PC-3 (cell line): ENCODE data around the gene CD2AP. TPM values are rescaled to one million over a fixed set of nuclear protein-coding genes. Genes with fewer than 3 reads are reported as not detected.

Source experiments
- ATAC-seq: fragments of 200-7000 bp; cut with Tn5 transposase; 2 replicates; pipeline ENCODE4 v1.9.1; 2020; ENCODE audit warnings: mild to moderate bottlenecking, moderate library complexity
- BruUV-seq: library from RNA; stranded (reverse); fragments of 400-500 nt; replicated peaks from 2 replicates; lab custom pipeline; 2021; lab: Mats Ljungman, UMichigan
- CTCF ChIA-PET: fragments of 300-600 bp; sonication (Branson Sonifier 250); formaldehyde crosslinking; loops from one replicate; lab custom pipeline; 2022; ENCODE audit warnings: antibody characterized with exemption; lab: Charles Lee
- POLR2A ChIA-PET: fragments of 300-600 bp; sonication (Branson Sonifier 250); formaldehyde crosslinking; loops from one replicate; lab custom pipeline; 2022; ENCODE audit warnings: antibody characterized with exemption; ENCODE audit not compliant: unreplicated experiment; lab: Charles Lee
- DNase-seq: peaks from one replicate; pipeline ENCODE4 v3.0.0-alpha.2; 2015
- H2AFZ ChIP-seq: fragments of 300-600 bp; sonication (generic); 2 replicates; pipeline ENCODE4 v1.6.0; 2016; ENCODE audit warnings: antibody characterized with exemption, low read length
- H3F3A ChIP-seq: fragments of 300-600 bp; sonication (generic); one replicate; pipeline ENCODE4 v1.6.0; 2017; ENCODE audit warnings: antibody characterized with exemption, low read length, control low read depth, mild to moderate bottlenecking; ENCODE audit not compliant: unreplicated experiment
- H3K27ac ChIP-seq: fragments of 300-600 bp; sonication (generic); 2 replicates; pipeline ENCODE4 v1.5.1; 2016; ENCODE audit warnings: mild to moderate bottlenecking, low read length
- H3K27me3 ChIP-seq: fragments of 300-600 bp; sonication (generic); 2 replicates; pipeline ENCODE4 v1.6.1; 2016; ENCODE audit warnings: low read length, mixed read lengths
- H3K36me3 ChIP-seq: fragments of 300-600 bp; sonication (generic); 2 replicates; pipeline ENCODE4 v1.6.1; 2016; ENCODE audit warnings: low read depth, mixed run types, low read length, mixed read lengths
- H3K4me1 ChIP-seq: fragments of 300-600 bp; sonication (generic); 2 replicates; pipeline ENCODE4 v1.5.1; 2016; ENCODE audit warnings: low read length; ENCODE audit not compliant: insufficient read depth
- H3K4me2 ChIP-seq: fragments of 300-600 bp; sonication (generic); 2 replicates; pipeline ENCODE4 v1.6.0; 2016; ENCODE audit warnings: low read length
- H3K4me3 ChIP-seq: fragments of 300-600 bp; sonication (generic); 2 replicates; pipeline ENCODE4 v1.5.1; 2016; ENCODE audit warnings: mild to moderate bottlenecking, low read length, mixed read lengths
- H3K79me2 ChIP-seq: fragments of 300-600 bp; sonication (generic); 2 replicates; pipeline ENCODE4 v1.6.1; 2017; ENCODE audit warnings: low read length, mixed read lengths
- H3K9ac ChIP-seq: fragments of 300-600 bp; sonication (generic); 2 replicates; pipeline ENCODE4 v1.6.0; 2016; ENCODE audit warnings: mild to moderate bottlenecking, low read length
- H3K9me2 ChIP-seq: fragments of 300-600 bp; sonication (generic); replicated peaks from 2 replicates; pipeline ENCODE4 v1.6.1; 2016; ENCODE audit warnings: mixed run types, low read length, mixed read lengths
- H3K9me3 ChIP-seq: fragments of 300-600 bp; sonication (generic); 2 replicates; pipeline ENCODE4 v1.6.1; 2016; ENCODE audit warnings: low read length, mixed read lengths
- H4K20me1 ChIP-seq: fragments of 300-600 bp; sonication (generic); 2 replicates; pipeline ENCODE4 v1.6.1; 2016; ENCODE audit warnings: low read length, mixed read lengths
- CTCF ChIP-seq: fragments of 300-600 bp; sonication (generic); conservative IDR thresholded peaks from 2 replicates; pipeline ENCODE4 v1.5.1; 2017; ENCODE audit warnings: antibody characterized with exemption, low read depth, mild to moderate bottlenecking, low read length
- EZH2 ChIP-seq: fragments of 300-600 bp; sonication (generic); IDR thresholded peaks from one replicate; pipeline ENCODE4 v1.6.1; 2017; ENCODE audit warnings: antibody characterized with exemption, mild to moderate bottlenecking, low read length; ENCODE audit not compliant: unreplicated experiment
- EZH2phosphoT487 ChIP-seq: fragments of 300-600 bp; sonication (generic); IDR thresholded peaks from 2 replicates; pipeline ENCODE4 v1.6.1; 2018; ENCODE audit warnings: mild to moderate bottlenecking, antibody characterized with exemption, low read length, borderline replicate concordance
- intact Hi-C: fragments of 100-400 bp; cut with micrococcal nuclease; formaldehyde crosslinking; loops from 2 replicates; pipeline ENCODE4 v1.9.0; 2023
- total RNA-seq: library from RNA; depleted of rRNA; stranded (reverse); fragments of >200 nt; gene quantifications from 2 replicates; pipeline ENCODE4 v1.2.3, GENCODE V29; 2014

The CD2AP gene
- total RNA-seq, 1 experiment from 2014 or later: 16.2 TPM

- H3K27ac ChIP-seq: no peak overlapping the region
- no peaks in the 10 kb centered on the region for H3F3A ChIP-seq
- H3K9ac ChIP-seq: no peak overlapping the region
- no peaks in the 10 kb centered on the region for H3K9me3 ChIP-seq
- no TSS peak for BruUV-seq
- H3K4me1 ChIP-seq: no peaks in the 10 kb centered on the region
- no peak overlapping the region for H3K4me2 ChIP-seq
- no peaks in the 10 kb centered on the region for H3K9me2 ChIP-seq
- intact Hi-C loops: no loop called here
- H3K36me3 ChIP-seq: peaks cover 10% of the 10 kb centered on the region
- CTCF ChIA-PET: no interaction called here
- no peak overlapping the region for H2AFZ ChIP-seq
- no peak overlapping the region for H3K4me3 ChIP-seq
- ATAC-seq (no peak), DNase-seq (no peak)
- no peaks in the 10 kb centered on the region for H3K79me2 ChIP-seq
- POLR2A ChIA-PET: no interaction called here
- H4K20me1 ChIP-seq: no peaks in the 10 kb centered on the region
- TF ChIP-seq CTCF: no peak
- TF ChIP-seq EZH2phosphoT487: no peak
- TF ChIP-seq EZH2: no peak
- H3K27me3 ChIP-seq: no peaks in the 10 kb centered on the region
These were observed 125.6 kb downstream of the CD2AP start for GRCh38 chr6:47603227-47603626.

- Histone ChIP-seq H3K27ac (no peak overlapping the region), H3K9ac (no peak overlapping the region), H3K4me2 (no peak overlapping the region), H3K27me3 (no peaks in the 10 kb centered on the region), H3K36me3 (peaks cover 11% of the 10 kb centered on the region), H3K4me1 (no peaks in the 10 kb centered on the region), H4K20me1 (no peaks in the 10 kb centered on the region), H3K9me2 (no peaks in the 10 kb centered on the region), H2AFZ (no peak overlapping the region), H3F3A (no peaks in the 10 kb centered on the region), H3K4me3 (no peak overlapping the region), H3K9me3 (no peaks in the 10 kb centered on the region), H3K79me2 (no peaks in the 10 kb centered on the region)
- TF ChIP-seq EZH2 (no peak), EZH2phosphoT487 (no peak), CTCF (no peak)
- CTCF ChIA-PET: no interaction called here
- POLR2A ChIA-PET: no interaction called here
- intact Hi-C loops: no loop called here
- BruUV-seq: no TSS peak
- DNase-seq: no peak
- ATAC-seq: no peak
These were observed 126.4 kb downstream of the CD2AP start for GRCh38 chr6:47603995-47604394.

- H3F3A ChIP-seq: no peaks in the 10 kb centered on the region
- H2AFZ ChIP-seq: no peak overlapping the region
- H3K27me3 ChIP-seq: no peaks in the 10 kb centered on the region
- no peaks in the 10 kb centered on the region for H3K9me2 ChIP-seq
- ATAC-seq: no peak
- ChIA-PET POLR2A (no interaction called here), CTCF (no interaction called here)
- H3K9me3 ChIP-seq: no peaks in the 10 kb centered on the region
- peaks cover 2% of the 10 kb centered on the region; the same call in 1 of the 2 replicates for H3K36me3 ChIP-seq
- no peak overlapping the region for H3K27ac ChIP-seq
- H3K4me3 ChIP-seq: no peak overlapping the region
- no peaks in the 10 kb centered on the region for H3K79me2 ChIP-seq
- no peaks in the 10 kb centered on the region for H4K20me1 ChIP-seq
- no peaks in the 10 kb centered on the region for H3K4me1 ChIP-seq
- TF ChIP-seq EZH2: no peak
- intact Hi-C loops: loop anchor here (5.0 kb wide), 1 partner anchor 970 kb away; the partner anchor contains the start of genes CYP39A1 and SLC25A27
- H3K4me2 ChIP-seq: no peak overlapping the region
- BruUV-seq: no TSS peak
- DNase-seq: no peak
- H3K9ac ChIP-seq: no peak overlapping the region
These were observed 144.4 kb downstream of the CD2AP start for GRCh38 chr6:47621838-47622449.
